ENCODE measurements around the gene RBCK1.

Gene RBCK1

DNA sequence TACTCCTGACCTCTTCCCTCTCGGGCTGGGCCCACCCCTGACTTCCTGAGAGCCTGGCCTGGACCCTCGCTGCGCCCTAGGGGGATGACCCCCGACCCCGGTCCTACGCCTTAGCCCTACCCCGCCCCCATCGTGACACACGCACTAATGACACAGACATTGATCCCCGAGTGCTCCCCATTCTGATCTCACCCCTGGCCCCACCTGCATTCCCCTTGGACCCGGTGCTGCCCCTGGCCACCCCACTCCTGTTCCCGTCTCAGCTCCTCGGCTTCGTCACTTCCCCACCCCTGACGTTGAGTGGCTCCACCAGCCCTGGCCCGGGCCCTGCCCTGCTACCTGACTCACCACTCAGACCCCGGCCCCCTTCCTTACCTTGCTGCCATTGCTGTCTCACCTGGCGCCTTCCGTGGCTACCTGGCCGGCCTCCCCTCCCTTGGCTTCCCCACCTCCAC, 12.1 kb downstream of the RBCK1 start:
- DNase-seq: no peak

DNA sequence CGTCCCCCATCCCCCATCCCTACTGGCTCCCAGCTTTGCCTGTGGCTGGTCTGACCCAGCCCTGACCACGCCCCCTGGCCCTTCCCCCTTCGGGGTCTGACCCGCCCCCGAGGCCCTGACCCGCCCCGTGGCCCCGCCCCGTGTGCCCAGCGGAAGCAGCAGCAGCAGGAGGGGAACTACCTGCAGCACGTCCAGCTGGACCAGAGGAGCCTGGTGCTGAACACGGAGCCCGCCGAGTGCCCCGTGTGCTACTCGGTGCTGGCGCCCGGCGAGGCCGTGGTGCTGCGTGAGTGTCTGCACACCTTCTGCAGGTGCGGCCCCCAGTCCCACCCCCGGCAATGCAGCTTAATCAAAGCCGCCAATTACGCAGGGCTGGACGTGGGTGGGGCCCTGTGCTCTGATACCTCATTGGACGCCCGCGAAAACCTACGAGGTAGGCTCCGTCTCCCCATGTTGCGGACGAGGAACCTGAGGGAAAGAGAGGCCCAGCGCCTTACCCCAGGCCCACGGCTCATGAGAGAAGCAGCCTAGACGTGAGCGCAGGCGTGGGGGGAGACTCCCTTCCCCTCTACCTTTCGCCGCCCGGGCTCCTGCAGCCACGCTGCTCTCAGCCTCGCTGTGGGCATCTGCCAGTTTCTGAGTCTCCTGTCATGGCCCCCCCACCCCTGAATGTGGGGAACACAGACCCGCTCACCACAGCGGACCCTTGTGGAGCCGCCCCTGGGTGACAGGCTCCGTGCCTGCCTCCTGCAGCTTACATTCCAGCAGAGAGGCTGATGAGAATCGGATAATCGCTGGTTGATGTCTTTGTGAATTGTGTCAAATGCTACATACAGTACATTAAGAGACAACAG, 12.8 kb downstream of the RBCK1 start:
- no peak for DNase-seq

DNA sequence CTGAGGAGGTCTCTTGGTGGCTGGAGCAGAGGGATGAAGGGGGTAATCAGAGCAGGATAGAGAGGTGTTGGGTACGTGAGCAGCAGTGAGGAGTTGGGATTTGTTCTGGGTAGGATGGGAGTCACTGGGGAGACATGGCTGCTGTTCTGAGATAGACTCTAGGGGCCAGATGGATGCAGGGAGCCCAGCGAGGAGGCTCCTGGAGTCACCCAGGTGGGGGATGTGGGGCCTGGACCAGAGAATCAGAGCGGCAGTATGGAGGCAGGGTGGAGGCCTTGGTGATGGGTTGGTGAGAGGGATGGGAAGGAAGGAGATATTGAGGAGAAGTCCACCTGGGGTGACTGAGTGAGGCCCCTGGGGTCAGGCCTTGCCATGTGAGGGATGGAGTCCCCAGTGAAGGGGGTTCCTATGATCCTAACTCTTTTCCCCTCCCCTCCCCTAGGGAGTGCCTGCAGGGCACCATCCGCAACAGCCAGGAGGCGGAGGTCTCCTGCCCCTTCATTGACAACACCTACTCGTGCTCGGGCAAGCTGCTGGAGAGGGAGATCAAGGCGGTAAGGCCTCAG, 13.7 kb downstream of the RBCK1 start:
- DNase-seq: no peak

DNA sequence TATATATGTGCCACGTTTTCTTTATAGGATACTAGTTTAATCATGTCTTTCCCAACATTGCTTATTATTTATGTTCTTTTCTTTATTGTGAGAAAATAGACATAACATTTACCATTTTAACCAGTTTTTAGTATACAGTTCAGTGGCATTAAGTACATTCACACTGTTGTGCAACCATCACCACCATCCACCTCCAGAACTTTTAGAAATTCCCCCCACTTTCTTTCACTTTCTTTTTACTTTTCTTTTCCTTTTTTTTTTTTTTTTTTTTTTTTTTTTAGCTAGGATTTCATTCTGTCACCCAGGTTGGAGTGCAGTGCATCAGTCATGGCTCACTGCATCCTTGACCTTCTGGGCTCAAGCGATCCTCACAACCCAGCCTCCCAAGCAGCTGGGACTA, 18.5 kb downstream of the RBCK1 start:
- no peak for DNase-seq

DNA sequence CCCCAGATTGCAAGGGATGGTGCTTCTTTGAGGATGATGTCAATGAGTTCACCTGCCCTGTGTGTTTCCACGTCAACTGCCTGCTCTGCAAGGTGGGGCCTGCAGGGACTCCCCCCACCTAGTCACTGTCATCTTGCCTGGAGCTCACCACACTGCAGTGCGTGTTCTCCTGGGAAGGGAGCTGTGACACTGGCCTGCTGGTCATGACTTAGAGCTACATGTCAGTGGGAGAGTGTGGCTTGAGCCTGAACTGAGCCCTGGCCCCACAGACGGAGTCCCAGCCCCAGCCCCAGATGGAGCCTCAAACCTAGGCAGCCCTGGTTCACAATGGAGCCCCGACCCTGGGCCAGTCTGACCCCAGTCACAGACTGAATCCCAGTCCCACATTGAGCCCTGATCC, 19.3 kb downstream of the RBCK1 start:
- DNase-seq: no peak

DNA sequence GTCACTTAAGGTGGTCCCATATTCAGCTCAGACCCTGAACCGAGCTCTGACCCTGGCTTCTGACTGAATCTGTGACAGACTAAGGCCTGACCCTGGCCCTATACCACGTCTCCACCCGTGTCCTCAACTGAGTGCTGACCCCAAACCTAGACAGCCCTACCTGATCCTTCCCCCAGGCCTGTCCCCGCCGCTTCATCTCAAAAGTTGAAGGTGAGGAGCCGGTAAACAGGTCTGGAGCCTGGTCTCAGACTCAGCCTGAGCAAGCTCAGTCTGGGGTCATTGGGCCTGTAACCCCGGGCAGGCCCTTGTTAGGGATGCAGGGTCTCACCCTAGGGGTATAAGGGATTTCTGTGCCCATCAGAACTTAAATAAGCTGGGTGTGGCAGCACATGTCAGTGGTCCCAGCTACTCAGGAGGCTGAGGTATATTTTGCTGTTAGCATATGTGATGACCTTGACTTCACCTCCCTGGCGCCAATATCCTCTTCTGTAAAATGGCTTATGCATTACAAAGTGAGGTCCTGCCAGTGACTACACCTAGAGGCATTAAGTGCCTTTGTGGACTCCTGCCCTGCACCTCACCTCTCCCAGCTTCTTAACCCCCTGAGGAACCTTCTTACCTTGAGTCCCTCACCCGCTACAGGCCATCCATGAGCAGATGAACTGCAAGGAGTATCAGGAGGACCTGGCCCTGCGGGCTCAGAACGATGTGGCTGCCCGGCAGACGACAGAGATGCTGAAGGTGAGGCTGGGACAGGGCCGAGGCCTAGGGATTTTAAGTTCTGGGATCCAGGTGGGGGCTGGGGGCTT, 20.0 kb downstream of the RBCK1 start:
- DNase-seq: no peak

DNA sequence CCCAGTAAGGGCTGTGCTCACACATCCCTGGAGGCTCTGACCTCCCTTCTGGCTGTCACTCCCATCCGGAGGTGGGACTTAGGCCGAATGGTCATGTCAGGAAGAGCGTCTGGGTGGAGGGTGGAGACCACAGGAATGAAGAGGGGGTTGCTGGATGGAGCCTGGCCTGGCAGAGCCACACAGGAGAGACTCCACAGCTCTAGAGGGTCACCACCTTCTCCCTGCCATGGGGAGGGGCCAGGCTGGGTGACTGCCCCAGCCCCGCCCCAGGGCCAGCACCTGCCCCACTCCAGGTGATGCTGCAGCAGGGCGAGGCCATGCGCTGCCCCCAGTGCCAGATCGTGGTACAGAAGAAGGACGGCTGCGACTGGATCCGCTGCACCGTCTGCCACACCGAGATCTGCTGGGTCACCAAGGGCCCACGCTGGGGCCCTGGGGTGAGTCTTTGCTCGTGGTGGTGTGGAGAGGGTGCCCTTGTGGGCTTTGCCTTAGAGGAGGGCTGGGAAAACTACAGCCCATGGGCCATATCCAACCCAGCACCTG, 20.6 kb downstream of the RBCK1 start:
- no peak for DNase-seq

DNA sequence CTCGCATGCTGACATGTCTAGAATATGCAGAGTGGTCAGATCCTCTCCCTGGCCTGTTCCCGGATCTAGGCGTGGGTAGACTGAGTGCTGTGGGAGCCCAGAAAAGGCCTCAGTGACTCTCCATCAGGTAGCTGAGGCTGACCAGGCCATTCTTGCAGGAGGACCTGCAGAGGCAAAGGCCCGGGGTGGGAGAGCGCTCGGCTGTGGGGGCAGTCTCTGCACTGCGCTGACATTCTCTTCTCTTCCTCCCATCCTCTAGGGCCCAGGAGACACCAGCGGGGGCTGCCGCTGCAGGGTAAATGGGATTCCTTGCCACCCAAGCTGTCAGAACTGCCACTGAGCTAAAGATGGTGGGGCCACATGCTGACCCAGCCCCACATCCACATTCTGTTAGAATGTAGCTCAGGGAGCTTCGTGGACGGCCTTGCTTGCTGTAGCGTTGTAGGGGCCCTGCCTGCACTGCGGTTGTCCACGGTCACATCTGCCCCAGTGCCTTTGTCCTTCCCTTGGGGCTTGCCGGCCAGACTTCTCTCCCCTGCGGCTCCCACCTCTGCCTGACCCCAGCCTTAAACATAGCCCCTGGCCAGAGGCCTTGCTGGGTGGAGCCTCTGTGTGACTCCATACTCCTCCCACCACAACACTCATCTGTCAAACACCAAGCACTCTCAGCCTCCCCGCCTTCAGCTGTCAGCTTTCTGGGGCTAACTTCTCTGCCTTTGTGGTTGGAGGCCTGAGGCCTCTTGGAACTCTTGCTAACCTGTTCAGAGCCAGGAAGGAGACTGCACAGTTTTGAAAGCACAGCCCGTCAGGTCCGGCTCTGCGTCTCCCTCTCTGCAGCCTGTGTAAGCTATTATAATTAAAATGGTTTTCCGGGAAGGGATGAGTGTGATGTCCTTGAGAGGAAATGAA, 22.2 kb downstream of the RBCK1 start:
- DNase-seq: no peak

DNA sequence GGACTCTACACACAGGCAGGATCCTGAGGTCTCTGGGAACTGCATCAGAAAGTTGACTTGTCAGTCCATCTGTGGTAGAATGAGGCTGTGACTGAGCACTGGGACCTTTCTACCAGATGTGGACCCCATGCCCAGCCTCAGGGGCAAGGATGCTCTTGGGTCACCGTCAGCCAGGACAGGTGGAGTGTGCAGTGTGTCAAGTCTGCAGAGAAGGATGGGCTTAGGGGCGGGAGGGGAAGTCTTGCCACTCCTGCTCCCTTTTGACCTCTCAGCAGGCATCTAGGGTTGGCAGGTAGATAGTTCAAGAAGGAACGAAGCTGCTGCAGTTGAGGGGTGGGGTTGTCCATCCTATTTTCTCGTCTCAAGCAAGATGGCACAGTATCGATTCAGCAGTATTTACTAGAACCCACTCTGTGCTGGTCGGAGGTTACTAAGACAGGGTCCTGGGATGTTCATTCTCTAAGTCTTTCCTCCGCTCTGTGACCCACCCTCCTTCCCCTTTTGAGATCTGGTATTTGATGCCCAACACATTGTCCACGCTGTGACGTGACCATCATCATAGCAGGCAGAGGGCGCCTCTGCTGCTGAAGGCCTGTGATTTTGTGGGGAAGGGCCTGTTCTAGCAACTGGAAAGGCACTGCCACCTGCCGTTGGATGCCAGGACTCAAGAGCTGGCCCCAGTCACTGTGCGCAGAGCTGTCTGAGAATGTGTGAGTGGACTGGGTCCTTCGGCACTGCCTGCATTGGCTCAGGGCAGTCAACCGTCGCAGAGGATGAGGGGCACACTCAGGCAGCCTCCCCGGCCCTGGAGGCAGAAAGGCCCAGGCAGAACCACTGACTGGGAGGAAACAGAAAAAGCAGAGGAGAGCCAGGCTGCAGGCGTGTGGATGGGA, 23.2 kb downstream of the RBCK1 start:
- peak; percentile 34 for DNase-seq

DNA sequence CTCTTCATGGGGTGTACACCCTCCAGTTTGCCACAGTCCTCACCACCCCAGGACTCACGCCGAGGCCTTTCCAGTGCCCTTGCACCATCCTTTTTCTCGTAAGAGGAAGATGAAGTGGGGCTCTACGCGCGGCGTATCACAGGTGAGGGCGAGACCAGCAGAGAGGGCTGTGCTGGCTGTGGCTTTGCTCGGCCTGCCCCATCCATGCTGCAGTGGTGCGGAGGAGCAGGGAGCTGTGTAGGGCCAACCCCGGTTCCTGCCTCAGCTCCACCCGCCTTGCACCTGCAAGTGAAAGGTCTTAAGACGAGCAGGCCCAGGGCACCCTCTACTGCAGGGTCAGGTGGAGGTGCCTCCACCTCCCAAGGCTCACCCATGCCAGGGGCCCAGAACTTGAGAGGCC, 24.1 kb downstream of the RBCK1 start:
- no peak for DNase-seq

DNA sequence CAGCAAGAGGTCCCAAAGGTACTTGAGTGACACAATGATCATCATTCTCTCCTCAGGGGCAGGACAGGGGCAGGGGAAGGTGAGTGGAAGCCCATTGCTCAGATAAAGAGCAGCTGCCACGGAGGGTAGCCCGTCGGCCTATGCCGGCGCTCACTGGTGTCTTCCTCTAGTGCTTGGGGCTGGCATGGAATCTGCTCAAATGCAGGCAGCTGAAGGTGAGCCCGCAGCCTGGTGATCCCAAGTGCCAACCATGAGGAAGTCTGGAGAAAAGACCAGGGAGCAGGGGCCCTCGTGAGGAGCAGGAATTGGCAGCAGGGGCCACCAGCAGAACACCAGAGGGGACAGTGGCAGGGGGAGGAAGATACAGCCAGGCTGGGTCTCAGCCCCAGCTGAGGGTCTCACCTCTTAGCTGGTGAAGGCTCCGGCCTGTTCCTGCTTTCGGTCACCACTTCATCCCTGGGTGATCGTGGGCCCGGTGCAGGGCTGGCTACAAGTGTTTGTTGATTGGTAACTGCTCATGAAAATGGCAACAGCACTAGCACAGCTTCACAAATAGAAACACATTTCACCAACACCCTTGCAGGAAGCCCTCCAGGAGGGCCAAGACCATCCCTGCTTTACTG, 24.7 kb downstream of the RBCK1 start:
- DNase-seq: no peak

DNA sequence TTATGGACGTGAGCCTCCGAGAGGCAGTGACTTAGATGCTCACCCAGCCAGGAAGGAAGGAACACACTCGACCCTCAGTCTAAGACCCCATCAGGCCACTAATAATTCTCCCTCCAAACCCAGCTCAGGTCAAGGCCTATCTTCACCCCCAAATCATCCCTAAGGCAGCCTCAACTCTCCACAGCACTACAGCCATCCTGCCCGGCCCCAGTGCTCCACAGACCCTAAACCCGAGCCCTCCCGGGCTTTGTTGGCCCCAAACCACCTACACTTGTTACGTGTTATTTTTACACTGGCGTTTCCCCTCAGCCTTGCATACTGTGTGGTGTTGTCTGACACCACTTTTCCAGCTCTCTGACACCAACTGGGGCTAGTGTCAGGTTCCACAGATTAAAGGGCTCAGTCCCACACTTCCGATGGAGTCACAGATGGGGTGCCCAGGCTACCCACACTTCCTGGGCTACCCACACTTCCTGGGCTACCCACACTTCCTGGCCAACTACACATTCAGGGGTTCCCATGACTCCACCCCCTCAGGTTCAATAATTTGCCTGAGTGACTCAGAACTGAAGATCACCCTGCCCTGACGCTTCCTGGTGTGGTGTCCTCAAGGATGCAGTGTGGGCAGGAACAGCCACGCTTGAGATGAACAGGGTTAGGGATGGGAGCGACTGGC, 25.3 kb downstream of the RBCK1 start:
- peak; percentile 72 for DNase-seq

DNA sequence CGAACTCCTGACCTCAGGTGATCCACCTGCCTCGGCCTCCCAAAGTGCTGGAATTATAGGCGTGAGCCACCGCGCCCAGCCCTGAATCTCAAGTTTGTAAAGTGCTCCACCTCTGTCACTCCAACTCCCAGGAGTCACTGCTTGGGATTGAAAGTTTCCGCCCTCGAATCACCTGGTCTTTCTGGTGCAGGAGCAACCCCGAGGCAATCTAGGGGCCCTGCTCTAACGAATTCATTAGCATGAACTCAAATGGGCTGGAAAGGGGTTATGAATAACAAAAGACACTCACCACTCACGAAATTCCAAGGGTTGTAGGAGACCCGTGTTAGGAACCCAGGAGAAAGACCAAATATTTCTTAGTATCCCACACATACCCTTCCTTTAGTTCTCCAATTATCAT, 26.1 kb downstream of the RBCK1 start:
- DNase-seq: no peak

DNA sequence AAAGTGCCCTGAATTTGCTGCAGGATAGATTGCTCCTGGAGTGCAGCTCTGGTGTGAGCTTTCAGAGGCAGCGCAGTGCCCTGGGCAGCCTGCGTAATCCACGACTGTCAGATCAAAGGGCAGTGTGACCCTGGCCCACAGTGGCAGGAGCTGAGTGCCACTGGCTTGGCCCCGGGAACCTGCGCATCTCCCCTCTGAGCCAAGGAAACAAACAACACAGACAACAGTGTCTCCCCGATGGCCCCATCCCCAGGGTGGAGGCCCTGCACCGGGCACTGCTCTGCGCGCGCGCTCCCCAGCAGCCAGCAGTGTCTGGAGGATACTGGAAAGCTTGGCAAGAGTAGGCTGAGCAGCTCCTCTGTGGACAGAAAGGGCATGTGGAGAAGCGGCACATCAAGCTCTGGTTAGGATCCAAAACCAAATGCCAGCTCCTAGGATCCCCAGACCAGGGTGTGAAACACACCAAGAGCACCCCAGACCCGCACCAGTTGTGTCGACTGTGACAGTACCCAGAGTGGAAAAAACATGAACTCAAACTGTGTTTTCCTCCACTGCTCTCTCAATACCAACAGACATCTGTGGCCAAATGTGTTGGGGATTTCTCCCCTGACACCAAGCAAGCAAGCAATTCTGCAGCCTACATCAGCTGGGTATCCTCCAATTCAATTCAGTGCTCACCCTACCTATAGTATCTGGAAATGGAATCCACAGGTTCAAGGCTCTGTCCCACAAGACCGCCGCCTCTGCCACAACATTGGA, 26.7 kb downstream of the RBCK1 start:
- no peak for DNase-seq

DNA sequence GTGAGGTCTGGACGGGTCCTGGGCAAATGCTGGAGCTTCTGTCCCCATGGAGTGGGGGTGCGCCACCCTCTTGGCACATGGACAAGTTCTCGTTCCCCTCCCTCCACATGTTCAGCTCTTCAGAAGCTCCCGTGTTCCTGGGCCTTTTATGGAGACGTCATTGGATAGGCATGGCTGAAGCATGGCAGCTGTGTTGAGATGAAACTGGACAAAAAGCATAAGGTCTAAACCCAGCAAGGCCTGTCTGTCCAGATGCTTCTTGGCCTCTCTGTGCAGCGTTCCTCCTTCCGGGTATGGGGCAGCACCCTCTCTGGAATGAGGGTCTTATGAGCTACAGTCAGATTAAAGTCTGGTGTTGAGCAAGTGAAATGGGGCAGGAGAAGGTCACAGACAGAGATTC, 27.5 kb downstream of the RBCK1 start:
- no peak for DNase-seq

DNA sequence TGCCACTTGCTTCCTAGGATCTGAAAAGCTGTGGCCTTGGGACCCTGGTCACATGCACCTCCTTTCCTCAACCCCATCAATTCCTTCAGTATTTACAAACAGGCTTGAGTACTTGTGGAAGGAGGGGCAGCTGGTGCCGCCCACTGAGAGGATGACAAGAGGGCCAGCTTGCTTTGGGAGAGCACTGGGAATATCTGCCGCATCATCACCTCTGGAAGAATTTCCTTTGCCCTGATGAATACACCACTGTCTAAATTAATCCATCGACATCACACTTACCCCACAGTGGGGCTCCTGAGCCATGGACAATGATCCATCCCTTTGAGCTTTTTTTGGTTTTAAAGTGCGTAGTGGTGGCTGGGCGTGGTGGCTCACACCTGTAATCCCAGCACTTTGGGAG, 28.4 kb downstream of the RBCK1 start:
- DNase-seq: no peak

DNA sequence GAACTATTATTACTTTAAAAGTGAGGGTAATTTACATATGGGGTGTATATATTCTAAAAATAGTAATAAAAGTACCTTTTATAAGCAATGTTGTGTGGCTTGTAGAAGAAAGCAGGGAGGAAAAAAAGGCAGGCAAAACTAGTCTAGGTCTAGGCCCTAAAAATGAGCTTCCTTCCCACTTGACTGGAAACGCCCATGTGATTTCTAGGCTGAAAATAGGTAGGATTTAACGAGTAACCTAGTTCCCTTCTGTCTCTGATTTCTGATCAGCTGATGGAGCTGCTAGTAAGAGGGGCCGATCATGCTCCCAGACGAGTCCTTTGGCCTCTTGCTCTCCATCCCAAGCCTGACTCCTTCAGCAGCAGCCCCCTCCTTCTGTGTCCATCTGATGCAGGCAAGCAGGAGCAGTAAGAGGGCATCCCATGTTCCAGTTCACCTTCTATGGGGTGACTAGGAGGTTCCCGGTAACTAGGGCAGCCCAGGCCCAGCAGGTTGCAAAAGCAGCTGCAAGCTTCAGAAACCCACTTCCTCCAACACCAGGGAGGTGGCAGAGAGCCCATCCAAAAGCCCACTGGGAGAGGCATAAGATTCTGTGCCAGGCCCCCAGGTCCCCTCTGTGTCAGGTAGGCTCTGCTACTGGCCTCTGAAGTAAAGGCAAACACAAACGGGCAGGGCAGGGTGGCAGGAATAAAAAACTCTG, 29.8 kb downstream of the RBCK1 start:
- DNase-seq: peak; percentile 14

DNA sequence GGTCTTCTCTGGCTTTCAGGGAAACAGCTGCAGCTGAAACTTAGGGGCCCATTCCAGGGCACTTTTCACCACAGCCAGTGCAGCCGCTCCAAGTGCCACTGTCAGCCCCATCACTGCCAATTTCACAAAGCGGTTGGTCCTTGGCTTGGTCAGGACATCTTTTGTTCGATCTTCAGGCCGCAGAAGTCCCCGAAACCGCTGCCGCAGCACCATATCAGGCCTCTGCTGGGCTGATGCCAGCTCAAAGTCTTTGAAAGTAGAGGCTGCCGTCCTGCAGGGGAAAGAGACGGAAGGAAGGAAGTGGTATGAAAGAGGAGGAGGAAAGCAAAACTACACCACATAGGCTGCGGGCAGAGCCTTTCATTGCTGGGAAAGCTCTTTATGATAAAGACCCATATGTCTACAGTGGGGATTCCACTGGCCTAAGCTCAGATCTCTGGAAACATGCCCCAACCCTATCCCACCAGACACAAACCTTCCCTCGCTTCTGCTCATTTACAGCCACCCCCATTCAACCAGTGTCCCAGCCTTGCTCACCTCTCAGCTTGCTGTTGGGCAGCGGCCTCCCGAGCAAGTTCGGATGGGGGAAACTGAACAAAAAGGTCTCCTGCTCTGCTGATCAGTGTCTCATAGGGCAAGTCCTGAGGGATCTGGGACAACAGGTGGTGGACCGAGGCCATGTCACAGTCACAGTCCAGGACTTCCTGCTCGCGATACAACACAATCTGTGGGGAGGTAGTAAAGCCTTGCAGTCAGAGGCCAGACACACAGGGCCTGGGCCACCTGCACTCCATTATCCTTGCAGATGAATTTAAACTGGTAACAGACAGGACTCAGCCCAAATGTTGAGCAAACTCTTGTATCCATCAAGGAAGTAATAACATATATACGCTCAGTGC, 30.7 kb downstream of the RBCK1 start:
- peak; percentile 79 for DNase-seq
